ENCODE measurements around the gene PKNOX2.

DNA sequence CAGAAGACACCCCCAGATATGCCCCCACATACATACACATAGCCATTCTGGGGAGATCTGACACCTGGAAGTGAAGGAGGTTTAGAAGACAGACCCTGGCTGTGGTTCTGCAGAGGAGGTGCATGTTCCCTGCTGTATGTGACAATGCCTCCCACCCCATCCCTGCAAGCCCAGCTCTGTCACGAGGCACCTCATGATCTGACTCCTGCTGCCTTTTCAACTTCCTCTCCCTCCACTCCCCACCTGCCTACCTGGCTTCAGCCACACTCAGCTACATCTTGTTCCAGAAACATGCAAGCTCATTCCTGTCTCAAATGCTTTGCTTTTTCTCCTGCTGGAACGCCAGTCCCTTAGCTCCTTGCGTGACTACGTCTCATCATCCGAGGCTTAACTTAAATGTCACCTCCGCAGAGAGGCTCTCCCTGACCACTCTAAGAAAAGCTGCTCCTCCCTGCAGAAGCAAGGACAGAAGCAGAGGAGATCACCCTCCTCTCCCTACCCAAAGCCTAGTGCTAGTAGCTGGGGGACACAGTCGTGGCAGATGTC, 217.0 kb downstream of the PKNOX2 start:
- TF ChIP-seq EZH2 (IDR thresholded peaks at IDR 0.05; ENCODE audit: low read depth, low read length, severe bottlenecking) (no peak), CTCF (IDR thresholded peaks at IDR 0.05; ENCODE audit: control extremely low read depth in 1 of 3, insufficient read depth in 1 of 3, low read depth in 1 of 3, low read length in 3 of 3) (no peak), POLR2A (IDR thresholded peaks at IDR 0.05; ENCODE audit: control extremely low read depth in 1 of 2, low read depth in 2 of 2, low read length in 2 of 2) (no peak), YY1 (IDR thresholded peaks at IDR 0.05; ENCODE audit: low read depth, low read length) (no peak), MAX (IDR thresholded peaks at IDR 0.05) (no peak), CHD2 (IDR thresholded peaks at IDR 0.05; ENCODE audit: low read length) (no peak), CEBPB (IDR thresholded peaks at IDR 0.05; ENCODE audit: low read depth, low read length) (no peak)
- TF ChIP-seq, protein P1, sequence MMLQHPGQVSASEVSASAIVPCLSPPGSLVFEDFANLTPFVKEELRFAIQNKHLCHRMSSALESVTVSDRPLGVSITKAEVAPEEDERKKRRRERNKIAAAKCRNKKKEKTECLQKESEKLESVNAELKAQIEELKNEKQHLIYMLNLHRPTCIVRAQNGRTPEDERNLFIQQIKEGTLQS (IDR thresholded peaks at IDR 0.05; ENCODE audit: insufficient read depth, low read depth, low read length): no peak

All from H1 (cell line).